ENCODE results near the gene HAAO.

DNA sequence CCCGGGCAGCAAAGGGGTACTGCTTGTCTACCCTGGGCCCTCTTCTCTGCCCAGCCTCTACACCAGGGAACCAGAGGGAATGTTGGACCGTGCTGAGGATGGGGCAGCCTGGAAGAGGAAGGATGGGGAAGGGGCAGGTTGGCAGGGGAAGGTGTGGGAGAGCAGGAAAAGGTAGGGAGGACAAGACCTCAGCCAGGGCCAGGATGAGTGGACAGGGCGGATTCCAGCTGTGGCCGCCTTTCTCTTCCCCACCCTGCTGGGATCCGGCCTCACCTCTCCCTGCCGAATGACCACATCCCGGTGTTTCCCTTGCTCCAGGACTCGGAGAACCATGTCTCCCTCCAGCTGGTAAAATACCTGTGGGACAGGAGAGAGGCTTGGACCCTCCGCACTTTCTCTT is 8.9 kb downstream of the HAAO start:
- TF ChIP-seq, protein P1, sequence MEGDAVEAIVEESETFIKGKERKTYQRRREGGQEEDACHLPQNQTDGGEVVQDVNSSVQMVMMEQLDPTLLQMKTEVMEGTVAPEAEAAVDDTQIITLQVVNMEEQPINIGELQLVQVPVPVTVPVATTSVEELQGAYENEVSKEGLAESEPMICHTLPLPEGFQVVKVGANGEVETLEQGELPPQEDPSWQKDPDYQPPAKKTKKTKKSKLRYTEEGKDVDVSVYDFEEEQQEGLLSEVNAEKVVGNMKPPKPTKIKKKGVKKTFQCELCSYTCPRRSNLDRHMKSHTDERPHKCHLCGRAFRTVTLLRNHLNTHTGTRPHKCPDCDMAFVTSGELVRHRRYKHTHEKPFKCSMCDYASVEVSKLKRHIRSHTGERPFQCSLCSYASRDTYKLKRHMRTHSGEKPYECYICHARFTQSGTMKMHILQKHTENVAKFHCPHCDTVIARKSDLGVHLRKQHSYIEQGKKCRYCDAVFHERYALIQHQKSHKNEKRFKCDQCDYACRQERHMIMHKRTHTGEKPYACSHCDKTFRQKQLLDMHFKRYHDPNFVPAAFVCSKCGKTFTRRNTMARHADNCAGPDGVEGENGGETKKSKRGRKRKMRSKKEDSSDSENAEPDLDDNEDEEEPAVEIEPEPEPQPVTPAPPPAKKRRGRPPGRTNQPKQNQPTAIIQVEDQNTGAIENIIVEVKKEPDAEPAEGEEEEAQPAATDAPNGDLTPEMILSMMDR (IDR thresholded peaks at IDR 0.05), result no peak
- no peak for TF ChIP-seq POLR2A (IDR thresholded peaks at IDR 0.05)
